Right cardiac atrium (tissue), 5 donors: ENCODE measurements around the gene ACTL6B. TPM values are rescaled to one million over a fixed set of nuclear protein-coding genes. Genes with fewer than 3 reads are reported as not detected.
A peak's percentile ranks its signal among the peaks of the same experiment; 100 is the strongest.

Experiments used
- ATAC-seq, 2 donors: fragments of 200-7000 bp; cut with Tn5 transposase; one replicate each; pipeline versions ENCODE4 v1.8.0 to v1.9.1; 2020; ENCODE audit warnings: moderate library complexity in 2 of 2, mild to moderate bottlenecking in 1 of 2
- DNase-seq, 3 donors: peaks; one replicate each; pipeline ENCODE4 v3.0.0-alpha.2; 2020
- H3K27ac ChIP-seq: one replicate; pipeline ENCODE4 v1.5.1; 2013; ENCODE audit warnings: mild to moderate bottlenecking, low read length, control low read depth, moderate library complexity
- H3K27me3 ChIP-seq: one replicate; pipeline ENCODE4 v1.6.1; 2013; ENCODE audit not compliant: control insufficient read depth, insufficient read depth
- H3K4me1 ChIP-seq: one replicate; pipeline ENCODE4 v1.6.1; 2013; ENCODE audit warnings: low read length; ENCODE audit not compliant: control insufficient read depth, insufficient read depth
- H3K4me3 ChIP-seq: one replicate; pipeline ENCODE4 v1.5.1; 2013; ENCODE audit warnings: low read length, control low read depth
- H3K9me3 ChIP-seq: one replicate; pipeline ENCODE4 v1.6.1; 2013; ENCODE audit warnings: low read length; ENCODE audit not compliant: control insufficient read depth
- WGBS: extraction: QIAGEN DNeasy Blood & Tissue Kit; methylation state at CpG from one replicate; pipeline ENCODE4 v1.1.7; 2013; 5-methylcytosine and 5-hydroxymethylcytosine counted together
- intact Hi-C, 4 donors: fragments of 100-400 bp; cut with DNase I; formaldehyde crosslinking; loops; one replicate each; pipeline versions ENCODE4 v1.11.0 to v1.14.0; 2022 to 2023
- polyA plus RNA-seq: library from polyadenylated mRNA; stranded (reverse); fragments of 200-250 nt; gene quantifications from one replicate; pipeline ENCODE4 v1.2.3, GENCODE V29; 2013
- total RNA-seq, 4 donors: library from RNA; stranded (reverse); fragmentation: NEBNext Ultra II Directional; extraction: Animal tissue kit (Norgen Biotek cat#: 25700); gene quantifications; one replicate each; pipeline ENCODE4 v1.2.1, GENCODE V29; 2021
- donor health status: healthy with polysubstance abuse.
- donor health status: DM: no; HTN: yes; CAD: no.
- donor health status: DM: no; HTN: no; CAD: no.
- donor health status: DM: no; HTN: yes; CAD: no; lungs with severe emphysema.
- donor health status: DM: yes; HTN: yes; CAD: no.

The ACTL6B gene
- total and polyA plus RNA-seq, 5 donors, result not detected

DNA sequence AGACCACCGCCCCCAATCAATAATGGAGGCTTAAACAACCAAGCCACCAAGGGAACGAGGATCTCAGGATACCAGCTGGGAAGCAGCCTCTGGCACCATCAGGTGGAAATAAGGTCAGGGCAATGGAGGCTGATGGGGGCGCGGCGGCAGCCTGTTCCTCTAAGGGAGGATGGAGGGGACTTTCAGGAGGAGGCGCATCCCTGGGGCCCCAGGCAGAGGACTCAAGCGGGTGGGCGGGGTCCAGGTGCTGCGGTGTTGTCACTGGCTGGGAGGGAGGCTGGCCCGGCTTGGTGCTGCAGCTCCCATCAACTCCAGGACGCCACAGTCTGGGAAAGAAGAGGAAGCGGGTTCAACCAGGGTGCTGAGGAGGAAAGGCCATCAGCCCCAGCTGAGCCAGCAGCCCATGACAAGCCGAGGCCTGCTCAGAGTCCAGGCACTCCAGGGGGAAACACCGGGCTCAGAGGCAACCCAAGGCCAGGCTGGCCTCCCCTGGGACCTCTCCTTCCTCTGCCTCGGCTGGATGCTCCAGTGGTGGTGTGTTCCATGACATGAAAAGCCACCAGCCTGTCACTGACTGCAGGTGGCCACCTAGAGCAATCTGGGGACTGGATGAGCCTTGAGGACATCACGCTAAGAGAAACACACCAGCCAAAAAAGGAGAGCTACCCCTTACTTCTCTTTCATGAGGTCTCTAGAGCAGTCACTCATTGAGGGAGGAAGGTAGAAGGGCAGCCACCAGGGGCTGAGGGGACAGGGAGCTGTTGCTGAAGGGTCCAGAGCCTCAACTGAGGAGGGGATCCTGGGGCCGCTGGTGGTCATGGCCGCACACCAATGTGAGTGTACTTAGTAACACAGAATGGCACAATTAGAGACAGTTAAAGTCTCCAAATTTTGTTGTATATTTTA lies 33.2 kb upstream of the ACTL6B start:
- H3K27me3 ChIP-seq, result no peaks in the 10 kb centered on the region
- H3K27ac ChIP-seq, result no peak overlapping the region
- ATAC-seq (no peak), DNase-seq (no peak)
- H3K4me3 ChIP-seq, result no peak overlapping the region
- intact Hi-C loops, result loop anchor here (5.0 to 10.0 kb wide), 7 partner anchors 67 to 225 kb away; partner anchors contain the start of genes SPACDR (in 3 of the 4), PCOLCE (in 1 of the 4), SLC12A9 (in 1 of the 4) and TSC22D4 (in 1 of the 4)
- 80% methylated on average over 18 of the region's 18 CpGs for WGBS
- H3K4me1 ChIP-seq, result peaks cover 6% of the 10 kb centered on the region
- no peaks in the 10 kb centered on the region for H3K9me3 ChIP-seq

DNA sequence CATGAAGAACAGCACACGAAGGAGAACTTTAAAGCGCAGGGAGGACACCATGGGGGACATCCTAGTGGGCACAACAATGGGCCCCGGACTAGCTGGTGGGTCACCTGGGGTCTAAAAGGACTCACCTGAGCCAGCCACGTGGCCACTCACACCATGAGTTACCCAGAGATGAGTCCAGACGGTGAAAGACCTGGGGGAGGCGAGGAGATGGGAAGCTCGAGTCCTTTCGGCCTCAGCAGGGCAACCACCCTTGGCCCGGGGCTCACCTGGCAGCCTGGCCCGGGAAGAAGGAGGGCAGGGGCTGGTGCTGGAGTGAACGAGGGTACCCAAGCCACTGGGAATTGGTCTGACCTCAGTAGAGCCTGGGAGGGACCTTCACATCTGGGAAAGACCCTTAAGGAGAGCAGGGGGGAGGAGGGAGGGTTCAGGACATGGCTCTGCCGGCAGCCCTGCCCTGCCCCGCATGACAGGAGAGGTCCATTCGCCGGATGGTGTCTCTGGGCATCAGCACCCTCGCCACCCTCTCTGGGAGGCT lies 32.1 kb upstream of the ACTL6B start:
- 78% methylated on average over 16 of the region's 16 CpGs for WGBS
- H3K27me3 ChIP-seq, result no peaks in the 10 kb centered on the region
- intact Hi-C loops, result loop anchor here in 2 of 4 donors (10.0 kb wide), 4 partner anchors 84 to 224 kb away; partner anchors contain the start of genes PCOLCE (in 1 of the 2), SPACDR (in 1 of the 2) and TSC22D4 (in 1 of the 2)
- H3K27ac ChIP-seq, result no peak overlapping the region
- ATAC-seq, result no peak
- DNase-seq, result no peak
- peaks cover 6% of the 10 kb centered on the region for H3K4me1 ChIP-seq
- H3K4me3 ChIP-seq, result no peak overlapping the region
- H3K9me3 ChIP-seq, result no peaks in the 10 kb centered on the region

DNA sequence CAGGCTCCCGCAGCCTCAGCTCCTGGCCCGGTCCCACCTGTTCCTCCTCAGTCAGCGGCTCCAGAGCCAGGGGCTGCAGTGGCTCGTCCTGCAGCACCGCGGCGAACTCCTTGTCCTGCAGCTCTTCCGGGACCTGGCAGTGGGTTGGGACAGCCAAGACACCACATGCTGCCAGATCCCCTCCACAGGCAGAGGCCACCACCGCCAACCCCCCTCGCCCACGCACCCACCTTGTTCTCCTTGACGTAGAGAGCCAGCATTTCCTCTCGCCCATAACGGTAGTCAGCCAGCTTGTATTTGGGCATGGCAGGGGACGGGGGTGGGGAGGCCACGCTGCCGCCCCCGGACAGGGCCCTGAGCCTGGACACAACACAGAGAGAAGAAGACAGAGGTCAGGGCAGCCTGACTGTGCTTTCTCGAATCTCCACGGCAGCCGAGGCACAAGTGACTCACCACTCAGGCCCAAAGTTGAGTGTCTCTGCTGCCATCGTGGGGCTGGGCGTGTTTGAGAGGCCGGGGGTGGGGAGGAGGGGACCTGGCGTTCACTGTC lies 31.6 kb upstream of the ACTL6B start:
- ATAC-seq (no peak), DNase-seq (no peak)
- no peaks in the 10 kb centered on the region for H3K27me3 ChIP-seq
- no peaks in the 10 kb centered on the region for H3K9me3 ChIP-seq
- H3K27ac ChIP-seq, result no peak overlapping the region
- intact Hi-C loops, result loop anchor here in 2 of 4 donors (10.0 kb wide), 4 partner anchors 83 to 223 kb away; partner anchors contain the start of genes PCOLCE (in 1 of the 2), SPACDR (in 1 of the 2) and TSC22D4 (in 1 of the 2)
- 76% methylated on average over 25 of the region's 25 CpGs for WGBS
- no peak overlapping the region for H3K4me3 ChIP-seq
- H3K4me1 ChIP-seq, result peaks cover 6% of the 10 kb centered on the region

DNA sequence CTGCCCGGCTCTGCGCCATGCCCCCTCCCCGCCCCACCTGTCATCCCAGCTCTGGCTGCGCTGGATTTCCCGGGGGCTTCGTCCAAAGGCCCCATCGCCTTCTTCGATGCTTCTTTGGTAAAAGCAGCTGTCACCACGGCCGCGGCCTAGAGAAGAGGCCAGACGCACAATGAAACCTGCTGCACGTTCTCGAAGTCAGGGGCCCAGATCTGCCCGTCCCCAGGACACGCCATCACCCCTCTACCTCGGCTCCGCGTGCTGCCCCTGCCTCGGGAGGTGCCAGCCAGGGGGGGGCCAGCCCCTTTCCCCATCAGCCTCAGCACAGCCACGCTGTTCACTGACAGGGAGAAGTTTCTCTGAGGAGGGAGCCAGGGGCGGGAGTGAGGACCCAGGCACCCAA lies 31.0 kb upstream of the ACTL6B start:
- H3K4me1 ChIP-seq, result peaks cover 5% of the 10 kb centered on the region
- no peak overlapping the region for H3K27ac ChIP-seq
- no peak for ATAC-seq
- no peaks in the 10 kb centered on the region for H3K9me3 ChIP-seq
- DNase-seq, result no peak
- WGBS, result 87% methylated on average over 22 of the region's 22 CpGs
- H3K27me3 ChIP-seq, result no peaks in the 10 kb centered on the region
- intact Hi-C loops, result loop anchor here in 2 of 4 donors (10.0 kb wide), 4 partner anchors 82 to 222 kb away; partner anchors contain the start of genes PCOLCE (in 1 of the 2), SPACDR (in 1 of the 2) and TSC22D4 (in 1 of the 2)
- no peak overlapping the region for H3K4me3 ChIP-seq

DNA sequence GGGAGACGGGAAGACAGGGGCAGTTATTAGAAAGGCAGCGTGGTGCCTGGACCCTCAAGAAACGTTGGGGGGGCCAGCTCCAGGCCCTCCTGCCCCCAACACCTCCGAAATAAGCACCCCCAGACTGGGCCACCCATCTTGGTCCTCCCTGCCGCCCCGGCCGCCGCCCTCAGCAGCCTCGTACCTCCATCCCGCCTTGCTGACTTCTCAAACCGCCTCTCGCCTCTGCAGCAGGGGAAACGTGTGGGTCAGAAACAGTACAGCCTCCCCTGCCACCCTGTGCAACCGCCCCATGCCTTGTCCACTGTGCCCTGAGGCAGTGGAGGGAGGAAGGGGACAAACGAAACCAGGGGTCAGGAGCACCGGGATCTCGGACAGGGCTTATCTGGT lies 30.6 kb upstream of the ACTL6B start:
- Histone ChIP-seq H3K9me3 (no peaks in the 10 kb centered on the region), H3K27me3 (no peaks in the 10 kb centered on the region), H3K4me1 (peaks cover 4% of the 10 kb centered on the region), H3K27ac (no peak overlapping the region), H3K4me3 (no peak overlapping the region)
- WGBS, result 88% methylated on average over 17 of the region's 17 CpGs
- intact Hi-C loops, result loop anchor here in 2 of 4 donors (10.0 kb wide), 4 partner anchors 82 to 222 kb away; partner anchors contain the start of genes PCOLCE (in 1 of the 2), SPACDR (in 1 of the 2) and TSC22D4 (in 1 of the 2)
- ATAC-seq (no peak), DNase-seq (no peak)

DNA sequence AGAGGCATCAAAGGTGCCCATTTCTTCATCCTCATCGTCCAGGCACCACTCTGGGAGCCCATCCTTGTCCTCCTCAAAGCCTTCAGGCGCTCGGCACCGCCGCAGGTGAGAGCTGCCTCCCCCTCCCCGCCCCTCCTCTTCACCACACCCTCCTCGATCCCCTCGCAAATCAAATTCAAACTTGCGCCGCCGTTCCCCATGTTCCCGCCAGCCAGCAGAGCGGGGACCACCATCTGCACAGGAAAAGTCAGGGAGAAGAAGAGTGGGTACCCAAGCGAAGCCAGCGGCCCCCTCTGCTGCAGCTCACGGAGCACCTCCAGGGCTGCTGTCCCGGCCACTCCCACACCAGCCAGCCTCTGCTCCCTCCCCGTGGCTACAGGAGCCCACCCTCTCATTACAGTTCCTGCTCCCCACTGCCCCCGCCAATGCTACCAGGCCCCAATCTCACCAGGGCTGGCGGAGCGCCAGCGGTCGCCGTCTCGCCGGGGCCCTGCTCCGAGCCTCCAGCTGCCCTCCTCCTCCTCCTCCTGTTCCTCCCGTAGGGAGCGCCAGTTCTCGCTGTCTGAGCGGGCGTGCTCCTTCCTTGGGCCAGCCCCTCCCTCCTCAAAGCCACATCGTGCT lies 30.1 kb upstream of the ACTL6B start:
- Histone ChIP-seq H3K4me3 (no peak overlapping the region), H3K9me3 (no peaks in the 10 kb centered on the region), H3K27me3 (no peaks in the 10 kb centered on the region), H3K4me1 (peaks cover 4% of the 10 kb centered on the region), H3K27ac (no peak overlapping the region)
- intact Hi-C loops, result loop anchor here in 2 of 4 donors (10.0 kb wide), 4 partner anchors 82 to 222 kb away; partner anchors contain the start of genes PCOLCE (in 1 of the 2), SPACDR (in 1 of the 2) and TSC22D4 (in 1 of the 2)
- 73% methylated on average over 33 of the region's 33 CpGs for WGBS
- ATAC-seq (no peak), DNase-seq (peak in 1 of 3 donors; percentile 65)

DNA sequence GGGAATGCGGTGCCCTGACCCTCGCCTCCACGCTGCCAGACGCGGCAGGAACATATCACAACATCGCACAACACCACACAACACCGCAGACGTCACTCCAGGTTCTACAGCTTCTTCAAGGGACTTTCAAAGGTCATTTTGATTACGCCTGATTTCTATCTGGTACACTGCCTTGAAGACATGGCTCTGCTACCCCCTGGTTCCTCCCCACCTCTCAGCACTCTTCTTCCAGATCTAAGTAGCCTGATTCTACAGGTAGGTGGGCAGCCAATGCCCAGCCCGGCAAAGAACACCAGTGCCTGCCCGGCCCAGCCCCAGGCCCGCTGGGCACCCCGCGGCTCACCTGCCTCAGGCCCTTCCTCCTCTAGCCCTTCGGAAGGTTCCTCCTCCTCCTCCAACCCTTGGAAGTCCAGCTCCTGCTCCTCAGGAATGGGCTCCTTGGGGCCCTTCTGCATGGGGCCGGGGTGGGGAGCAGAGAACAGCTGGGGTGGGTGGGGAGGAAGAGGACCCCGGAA lies 29.4 kb upstream of the ACTL6B start:
- intact Hi-C loops, result loop anchor here in 2 of 4 donors (10.0 kb wide), 4 partner anchors 81 to 221 kb away; partner anchors contain the start of genes PCOLCE (in 1 of the 2), SPACDR (in 1 of the 2) and TSC22D4 (in 1 of the 2)
- no peak overlapping the region for H3K4me3 ChIP-seq

DNA sequence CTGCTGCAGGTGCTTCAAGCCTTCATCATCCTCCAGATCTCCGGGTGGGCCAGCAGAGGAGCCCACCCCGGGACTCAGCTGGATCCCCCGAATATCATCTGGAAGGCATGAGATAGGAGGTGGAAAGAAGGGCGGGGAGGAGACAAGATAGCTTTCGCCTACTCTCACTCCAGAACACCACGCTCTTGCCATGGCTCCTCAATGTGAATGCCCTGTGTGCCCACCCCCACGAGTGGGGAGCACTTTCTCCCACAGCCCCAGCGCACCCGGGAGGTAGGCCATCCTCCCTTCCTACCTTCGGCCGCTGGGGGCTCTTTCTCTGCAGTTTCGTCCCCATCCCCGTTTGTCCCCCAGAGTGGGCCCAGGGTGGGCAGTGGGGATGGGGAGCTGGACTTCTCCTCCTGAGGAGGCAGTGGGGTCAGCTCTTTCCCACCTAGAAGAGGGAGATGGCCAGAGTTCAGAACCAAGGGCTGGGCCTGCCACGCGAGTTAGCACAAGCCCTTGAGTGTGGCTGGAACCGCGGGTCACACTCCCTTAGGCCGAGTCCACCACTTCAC lies 28.9 kb upstream of the ACTL6B start:
- 90% methylated on average over 18 of the region's 18 CpGs for WGBS
- intact Hi-C loops, result loop anchor here in 2 of 4 donors (10.0 kb wide), 4 partner anchors 80 to 220 kb away; partner anchors contain the start of genes PCOLCE (in 1 of the 2), SPACDR (in 1 of the 2) and TSC22D4 (in 1 of the 2)
- DNase-seq, result no peak

More for the DNA sequence above, 29.4 kb upstream of the ACTL6B start:
- 91% methylated on average over 17 of the region's 17 CpGs for WGBS
- DNase-seq, result no peak
- Histone ChIP-seq H3K9me3 (no peaks in the 10 kb centered on the region), H3K27ac (no peak overlapping the region), H3K27me3 (no peaks in the 10 kb centered on the region), H3K4me1 (no peaks in the 10 kb centered on the region)
- no peak for ATAC-seq

DNA sequence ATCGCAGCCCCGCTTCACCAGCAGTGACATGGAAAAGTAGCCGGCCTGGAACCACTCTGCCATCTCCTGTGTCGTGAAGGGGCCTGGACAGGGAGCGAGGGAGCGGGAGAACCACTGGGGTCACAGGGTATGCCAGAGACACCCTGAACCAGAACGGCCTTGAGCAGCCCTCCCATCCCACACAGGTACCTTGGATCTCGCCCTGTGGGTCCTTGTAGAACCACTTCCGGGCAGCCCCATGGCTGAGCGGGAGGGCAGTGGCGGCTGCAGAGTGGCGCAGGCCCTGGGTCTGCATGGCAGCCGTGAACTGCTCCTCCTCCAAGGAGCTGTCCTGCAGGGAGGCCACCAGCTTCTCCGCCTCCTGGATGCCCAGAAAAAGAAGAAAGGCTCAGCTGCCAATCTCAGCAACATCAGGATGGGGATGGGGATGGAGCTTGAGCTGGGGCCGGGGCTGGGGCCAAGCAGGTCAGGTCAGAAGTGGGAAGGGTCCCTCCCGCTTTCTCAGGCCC lies 28.3 kb upstream of the ACTL6B start:
- Histone ChIP-seq H3K4me1 (peaks cover 2% of the 10 kb centered on the region), H3K27me3 (no peaks in the 10 kb centered on the region), H3K4me3 (no peak overlapping the region), H3K27ac (no peak overlapping the region), H3K9me3 (no peaks in the 10 kb centered on the region)
- WGBS, result 91% methylated on average over 16 of the region's 16 CpGs
- ATAC-seq (no peak), DNase-seq (no peak)
- intact Hi-C loops, result loop anchor here in 2 of 4 donors (10.0 kb wide), 4 partner anchors 80 to 220 kb away; partner anchors contain the start of genes PCOLCE (in 1 of the 2), SPACDR (in 1 of the 2) and TSC22D4 (in 1 of the 2)

More for the DNA sequence above, 28.9 kb upstream of the ACTL6B start:
- Histone ChIP-seq H3K4me1 (peaks cover 2% of the 10 kb centered on the region), H3K9me3 (no peaks in the 10 kb centered on the region), H3K27ac (no peak overlapping the region), H3K27me3 (no peaks in the 10 kb centered on the region), H3K4me3 (no peak overlapping the region)
- no peak for ATAC-seq
